CD4-positive, alpha-beta T cell treated with Interleukin-6 for 4 hours (primary cell): ENCODE data around the gene OR8B12.

Experiments
- DNase-seq: peaks from one replicate; pipeline ENCODE4 v3.0.0-alpha.2; 2020; ENCODE audit warnings: mixed read lengths

The OR8B12 gene

GRCh38 chr11:124543554-124543953 is at the start of gene OR8B12:
OR8B12 (minus strand) TSS chr11:124543654; CDS start chr11:124543654, 0 bp downstream.
- no peak for DNase-seq

- DNase-seq, result no peak
These were observed 49.2 kb upstream of the OR8B12 start for GRCh38 chr11:124592627-124593026.

GRCh38 chr11:124591430-124591829 is 48.0 kb upstream of the OR8B12 start:
- no peak for DNase-seq

GRCh38 chr11:124586238-124586860 is 42.9 kb upstream of the OR8B12 start:
- DNase-seq, result peak; percentile 43

- no peak for DNase-seq
These were observed 41.4 kb upstream of the OR8B12 start for GRCh38 chr11:124584681-124585372.

- no peak for DNase-seq
These were observed 40.3 kb upstream of the OR8B12 start for GRCh38 chr11:124583781-124584180.

- DNase-seq, result no peak
These were observed 39.1 kb upstream of the OR8B12 start for GRCh38 chr11:124582565-124582964.

GRCh38 chr11:124581817-124582216 is 38.4 kb upstream of the OR8B12 start:
- DNase-seq, result no peak

- no peak for DNase-seq
These were observed 35.3 kb upstream of the OR8B12 start for GRCh38 chr11:124578761-124579160.

- DNase-seq, result no peak
These were observed 34.4 kb upstream of the OR8B12 start for GRCh38 chr11:124577716-124578427.

GRCh38 chr11:124570160-124570559 is 26.7 kb upstream of the OR8B12 start:
- DNase-seq, result no peak

GRCh38 chr11:124569697-124570096 is 26.2 kb upstream of the OR8B12 start, which contains the start of gene OR8A1:
OR8A1 (plus strand) TSS chr11:124569997; CDS start chr11:124570120, 123 bp downstream.
- no peak for DNase-seq

GRCh38 chr11:124556828-124557227 is 13.4 kb upstream of the OR8B12 start:
- no peak for DNase-seq

GRCh38 chr11:124551987-124552386 is 8.5 kb upstream of the OR8B12 start:
- DNase-seq, result no peak

GRCh38 chr11:124551189-124551588 is 7.7 kb upstream of the OR8B12 start:
- no peak for DNase-seq

GRCh38 chr11:124543145-124543544 is 309 bp downstream of the OR8B12 start:
- no peak for DNase-seq

- no peak for DNase-seq
These were observed 2.2 kb downstream of the OR8B12 start for GRCh38 chr11:124541204-124541603.

- DNase-seq, result no peak
These were observed 5.4 kb downstream of the OR8B12 start for GRCh38 chr11:124538019-124538418.

- DNase-seq, result no peak
These were observed 6.9 kb downstream of the OR8B12 start for GRCh38 chr11:124536520-124536919.

- no peak for DNase-seq
These were observed 7.8 kb downstream of the OR8B12 start for GRCh38 chr11:124535552-124536232.

- DNase-seq, result no peak
These were observed 9.4 kb downstream of the OR8B12 start for GRCh38 chr11:124534051-124534450.

GRCh38 chr11:124533626-124534025 is 9.8 kb downstream of the OR8B12 start:
- DNase-seq, result no peak

- no peak for DNase-seq
These were observed 23.0 kb downstream of the OR8B12 start for GRCh38 chr11:124520550-124520854.
